HTR-8/SVneo (cell line): Measurements from ENCODE around the gene VPS26B.
"Not testable (repeated sequence)": the region's sequence is repeated elsewhere in the genome, so short reads cannot be mapped to it uniquely, and the experiment has no call there.

Source experiments
- DNase-seq: peaks from one replicate; pipeline ENCODE4 v3.0.0; 2011; ENCODE audit warnings: low spot score, mixed read lengths; ENCODE audit not compliant: insufficient read length
- FAIRE-seq: peaks from 2 replicates; lab custom pipeline; 2011; peaks lifted over from hg19 to GRCh38; lab: Jason Lieb, UNC

The VPS26B gene

DNA sequence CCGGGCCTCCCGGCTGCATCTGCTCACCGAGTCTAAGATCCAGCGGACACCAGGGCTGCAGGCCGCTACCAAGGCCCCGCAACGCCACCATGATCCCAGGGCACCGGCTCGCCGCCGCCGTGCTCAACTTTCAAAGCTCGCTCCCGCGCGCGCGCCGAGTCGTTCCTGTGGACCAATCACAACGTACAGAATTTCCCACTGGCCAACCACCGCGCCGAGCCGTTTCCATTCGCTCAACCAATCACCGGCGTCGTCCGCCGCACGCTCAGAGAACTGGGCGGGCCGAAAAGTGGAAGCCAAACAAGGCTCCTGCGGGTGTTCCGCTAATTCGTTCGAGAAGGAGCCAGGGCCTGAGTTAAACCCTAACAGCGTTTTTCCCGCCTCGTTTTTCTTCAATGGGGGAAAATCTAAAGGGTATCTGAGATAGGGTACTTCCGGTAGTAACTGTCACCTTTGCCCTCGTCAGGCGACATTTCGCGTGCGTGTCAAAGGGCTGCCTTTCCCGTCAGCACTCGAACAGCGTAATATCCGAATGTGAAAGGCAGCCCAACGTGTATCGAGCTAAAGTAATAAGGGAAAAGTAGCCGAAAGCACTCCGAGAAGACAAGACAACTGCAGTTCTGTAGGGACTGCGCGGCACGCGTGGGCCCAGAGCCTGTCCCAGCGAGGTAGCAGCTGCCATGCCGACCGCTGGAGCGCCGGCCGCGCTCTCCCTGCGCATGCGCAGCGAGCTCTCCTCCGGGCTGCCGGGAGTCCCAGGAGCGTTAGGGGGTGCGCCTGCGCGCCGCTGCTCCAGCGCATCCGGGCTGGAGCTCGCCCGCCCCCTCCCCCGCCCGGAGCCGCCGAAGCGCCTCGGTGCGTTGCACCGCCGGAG is at the start of gene VPS26B, which contains the start of gene NCAPD3:
VPS26B (plus strand) TSS at position 836 of the 874 bp plus-strand sequence. CDS start 452 bp downstream, outside the sequence.
NCAPD3 (minus strand) TSS at position 132 of the 874 bp plus-strand sequence; CDS start at position 91, 41 bp downstream.
- DNase-seq (peak; percentile 95), FAIRE-seq (no peak)

DNA sequence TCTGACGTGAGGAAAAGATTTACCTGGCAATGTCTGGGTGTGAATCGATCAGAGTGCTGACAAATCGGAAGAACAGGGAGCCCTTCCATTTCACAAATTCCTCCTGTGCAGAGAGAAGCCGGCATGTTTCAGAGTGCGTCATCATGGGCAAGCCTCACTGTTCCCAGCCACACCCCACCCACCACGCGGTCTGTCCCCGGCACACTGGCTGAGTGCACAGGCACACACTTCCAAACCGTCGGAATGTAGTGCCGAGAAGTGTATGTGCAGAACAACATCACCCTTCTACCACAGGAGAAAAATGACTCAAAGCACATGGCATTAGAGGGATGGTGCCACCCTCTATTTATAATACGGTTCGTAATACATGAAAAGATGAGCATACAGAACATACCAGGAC is 48.2 kb upstream of the VPS26B start:
- FAIRE-seq (no peak), DNase-seq (no peak)

DNA sequence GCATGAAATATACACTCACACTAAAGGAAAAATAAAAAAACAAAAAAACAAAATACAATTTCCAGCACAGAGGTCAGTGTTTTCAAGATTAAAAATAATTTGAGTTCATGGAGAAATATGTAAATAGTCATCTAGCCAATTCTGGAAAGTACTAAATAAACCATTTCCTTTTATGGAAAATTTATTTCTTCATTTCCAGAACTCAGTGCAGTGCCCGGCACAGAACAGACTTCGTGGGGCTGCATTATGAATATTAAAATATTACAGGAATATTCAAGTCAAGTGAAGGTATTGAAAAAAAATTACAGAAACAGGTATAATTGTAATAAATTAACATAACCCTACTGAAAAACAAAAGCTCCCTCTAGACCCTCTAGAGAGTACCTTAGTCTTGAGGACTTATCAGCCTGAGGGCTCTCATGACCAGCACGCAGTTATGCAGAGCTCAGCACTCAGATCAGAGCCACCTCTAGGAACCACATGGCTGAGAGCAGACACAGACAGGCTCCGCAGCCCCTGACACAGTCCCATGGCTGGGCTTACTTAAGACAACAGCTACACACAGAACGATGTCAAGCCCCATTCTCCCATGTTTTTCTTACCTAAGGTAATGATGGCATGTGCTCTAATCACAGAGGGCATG is 46.3 kb upstream of the VPS26B start:
- no peak for FAIRE-seq

DNA sequence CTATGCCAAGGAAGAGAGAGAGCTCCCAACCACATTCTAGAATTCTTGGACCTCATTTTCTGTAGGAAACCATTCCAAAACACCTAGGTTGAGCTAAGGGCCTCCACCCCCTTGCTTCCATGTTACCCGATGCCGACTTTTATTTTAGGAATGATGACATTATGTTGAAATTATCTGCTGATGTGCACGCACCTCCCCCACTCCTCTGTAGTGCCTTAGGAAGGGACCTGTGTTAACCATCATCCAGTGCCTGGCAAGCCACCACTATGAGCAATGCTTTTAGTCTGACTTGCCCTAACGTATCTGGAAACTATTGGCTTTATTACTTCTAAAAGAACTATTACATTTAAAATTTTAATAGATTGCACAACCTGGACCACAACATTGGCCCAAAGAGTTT is 42.8 kb upstream of the VPS26B start:
- DNase-seq, result no peak
- FAIRE-seq, result no peak

More for the DNA sequence above, 46.3 kb upstream of the VPS26B start:
- no peak for DNase-seq

DNA sequence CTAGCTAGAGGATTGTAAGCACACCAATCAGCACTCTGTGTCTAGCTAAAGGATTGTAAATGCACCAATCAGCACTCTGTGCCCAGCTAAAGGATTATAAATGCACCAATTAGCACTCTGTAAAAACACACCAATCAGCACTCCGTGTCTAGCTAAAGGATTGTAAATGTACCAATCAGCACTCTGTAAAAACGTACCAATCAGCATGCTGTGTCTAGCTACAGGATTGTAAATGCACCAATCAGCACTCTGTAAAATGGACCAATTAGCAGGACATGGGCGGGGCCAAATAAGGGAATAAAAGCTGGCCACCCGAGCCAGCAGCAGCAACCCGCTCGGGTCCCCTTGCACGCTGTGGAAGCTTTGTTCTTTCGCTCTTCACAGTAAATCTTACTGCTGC is 36.4 kb upstream of the VPS26B start:
- not testable (repeated sequence) for DNase-seq

DNA sequence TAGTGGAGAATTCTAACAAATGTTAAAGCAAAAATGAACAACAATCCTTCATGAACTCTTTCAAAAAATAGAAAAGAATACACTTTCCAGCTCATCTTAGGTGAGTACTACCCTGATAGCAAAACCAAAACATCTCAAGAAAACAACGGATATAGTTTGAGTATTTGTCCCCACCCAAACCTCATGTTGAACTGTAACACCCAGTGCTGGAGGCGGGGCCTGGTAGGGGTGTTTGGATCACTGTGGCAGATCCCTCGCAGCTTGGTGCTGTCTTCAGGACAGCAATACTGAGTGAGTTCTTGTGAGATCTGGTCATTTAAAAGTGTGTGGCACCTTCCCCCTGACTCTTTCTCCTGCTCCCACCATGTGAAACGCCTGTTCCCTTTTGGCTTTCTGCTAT is 27.7 kb upstream of the VPS26B start:
- DNase-seq (no peak), FAIRE-seq (no peak)

More for the DNA sequence above, 36.4 kb upstream of the VPS26B start:
- not testable (repeated sequence) for FAIRE-seq

DNA sequence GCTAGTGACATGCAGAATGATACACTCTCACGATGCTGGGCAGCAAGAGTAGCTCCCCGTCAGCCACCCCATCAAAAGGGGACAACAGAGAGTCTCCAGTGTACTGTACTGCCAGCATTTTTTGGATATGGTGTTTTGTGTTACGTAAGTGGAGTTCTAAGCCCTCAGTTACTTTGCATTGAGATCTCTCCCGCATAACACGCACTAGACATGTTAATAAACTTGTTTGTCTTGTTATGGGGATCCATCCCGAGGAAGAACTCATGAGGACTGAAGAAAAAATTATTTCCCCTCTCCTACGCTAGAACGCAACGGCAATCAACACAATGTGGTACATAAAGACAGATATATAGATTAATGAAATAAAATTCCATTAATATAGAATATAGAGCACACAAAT is 24.9 kb upstream of the VPS26B start:
- no peak for FAIRE-seq

DNA sequence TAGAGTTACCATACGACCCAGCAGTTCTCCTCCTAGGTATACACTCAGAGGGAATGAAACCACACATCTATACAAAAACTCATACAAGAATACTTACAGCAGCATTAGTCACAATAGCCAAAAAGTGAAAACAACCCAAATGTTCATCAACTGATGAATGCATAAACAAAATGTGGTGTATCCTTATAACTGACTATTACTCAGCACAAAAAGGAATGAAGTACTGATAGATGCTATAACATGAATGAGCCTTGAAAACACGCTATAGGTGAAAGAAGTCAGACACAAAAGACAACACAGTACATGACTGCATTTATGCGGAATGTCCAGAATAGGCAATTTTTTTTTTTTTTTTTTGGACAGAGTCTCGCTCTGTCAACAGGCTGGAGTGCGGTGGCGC is 23.8 kb upstream of the VPS26B start:
- DNase-seq (no peak), FAIRE-seq (no peak)

More for the DNA sequence above, 24.9 kb upstream of the VPS26B start:
- DNase-seq, result no peak

DNA sequence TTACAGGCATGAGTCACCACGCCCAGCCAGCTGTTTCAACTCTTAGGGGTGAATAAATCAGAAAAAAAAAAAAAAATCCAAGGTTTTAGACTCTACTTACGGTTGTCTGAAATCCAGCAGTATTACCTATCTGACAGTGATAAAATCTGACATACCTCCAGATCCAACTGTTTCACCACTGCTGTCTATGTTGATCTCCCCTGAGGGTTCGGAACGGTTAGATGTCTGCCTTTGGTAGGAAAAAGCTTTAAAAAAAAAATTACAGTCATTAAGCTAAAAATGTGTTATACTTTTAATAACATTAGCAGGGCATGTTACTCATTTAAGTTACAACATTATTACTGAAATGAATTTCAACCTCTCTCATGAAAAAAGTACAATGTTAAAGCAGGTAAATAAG is 21.8 kb upstream of the VPS26B start:
- FAIRE-seq, result no peak
- no peak for DNase-seq

DNA sequence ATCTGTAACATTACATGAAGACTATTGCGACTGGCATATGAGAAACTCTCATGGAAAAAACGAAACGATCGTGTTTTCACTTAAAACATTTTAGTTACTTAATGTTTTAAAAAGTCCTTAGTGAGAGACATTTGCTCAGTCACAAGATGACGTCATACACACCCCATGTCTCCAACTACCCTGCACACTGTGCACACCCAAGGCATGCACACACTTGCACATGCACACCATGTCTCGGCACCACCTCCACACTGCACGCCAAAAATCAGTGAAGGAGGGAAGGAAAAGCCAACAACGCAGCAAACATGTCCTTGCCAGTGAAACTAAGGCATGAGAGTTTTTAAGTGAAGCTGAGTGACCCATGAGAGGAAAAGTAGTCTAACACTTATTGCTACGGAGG is 18.7 kb upstream of the VPS26B start:
- DNase-seq (no peak), FAIRE-seq (no peak)

DNA sequence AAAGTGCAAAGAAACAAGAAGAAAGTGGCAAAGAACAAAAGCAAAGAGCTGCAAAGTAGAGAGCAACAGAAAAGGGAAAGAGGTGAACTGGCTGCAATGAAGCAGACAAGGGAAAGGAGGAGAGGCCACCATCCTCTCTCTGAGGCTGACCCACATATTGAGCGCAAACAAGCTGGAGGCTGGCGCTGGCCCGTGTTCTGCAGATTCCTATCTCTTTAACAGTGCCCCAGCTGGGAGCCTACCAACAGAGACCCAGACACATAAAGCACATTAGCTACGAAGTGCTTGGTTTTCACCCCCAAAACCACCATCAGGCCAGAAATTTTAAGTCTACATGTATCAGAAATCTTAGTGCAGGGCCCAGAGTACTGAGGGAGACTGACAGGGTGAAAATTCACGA is 18.3 kb upstream of the VPS26B start:
- no peak for FAIRE-seq
- DNase-seq, result no peak

DNA sequence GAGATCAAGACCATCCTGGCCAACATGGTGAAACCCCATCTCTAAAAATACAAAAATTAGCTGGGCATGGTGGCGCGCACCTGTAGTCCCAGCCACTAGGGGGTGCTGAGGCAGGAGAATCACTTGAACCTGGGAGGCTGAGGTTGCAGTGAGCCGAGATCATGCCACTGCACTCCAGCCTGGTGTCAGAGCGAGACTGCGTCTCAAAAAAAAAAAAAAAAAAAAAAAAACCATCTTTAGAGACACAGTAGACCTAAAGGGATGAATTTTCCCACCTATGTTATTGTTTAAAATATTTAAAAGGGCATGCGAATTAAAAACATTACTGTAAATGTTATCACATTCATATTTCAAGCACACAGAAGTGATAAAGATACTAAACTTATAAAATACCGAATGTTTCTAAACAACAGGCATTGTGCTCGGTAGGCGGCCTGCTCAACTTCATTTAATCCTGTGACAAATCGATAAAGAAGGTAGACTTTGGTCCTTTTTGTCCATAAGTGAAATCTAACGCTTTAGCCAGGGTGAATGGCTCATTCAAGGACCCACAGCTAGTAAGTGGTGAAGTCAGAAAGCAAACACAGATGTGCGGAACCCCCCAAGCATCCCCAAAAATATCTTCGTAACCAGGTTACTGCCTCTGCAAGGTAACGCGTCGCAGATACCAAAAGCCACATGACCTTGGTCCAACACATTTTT is 16.8 kb upstream of the VPS26B start:
- FAIRE-seq (no peak), DNase-seq (no peak)

DNA sequence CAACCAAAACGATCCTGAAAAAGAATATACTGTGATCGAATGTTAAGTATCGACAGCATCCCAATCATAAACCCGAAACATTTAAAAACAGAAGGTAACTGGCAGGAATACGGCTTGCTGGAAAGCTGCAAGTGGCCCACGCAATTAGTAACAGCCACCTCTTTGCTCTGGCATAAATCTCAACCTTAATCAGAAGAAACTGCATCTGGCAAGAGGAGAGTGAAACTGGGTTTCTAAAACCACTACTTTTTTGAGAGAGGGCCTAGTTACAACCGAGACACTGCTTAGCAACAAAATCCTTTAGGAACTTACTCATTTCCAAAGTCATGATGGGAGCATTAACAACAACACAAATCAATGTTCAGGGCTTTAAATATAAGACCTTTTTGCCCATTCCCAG is 8.6 kb upstream of the VPS26B start:
- FAIRE-seq (no peak), DNase-seq (no peak)

DNA sequence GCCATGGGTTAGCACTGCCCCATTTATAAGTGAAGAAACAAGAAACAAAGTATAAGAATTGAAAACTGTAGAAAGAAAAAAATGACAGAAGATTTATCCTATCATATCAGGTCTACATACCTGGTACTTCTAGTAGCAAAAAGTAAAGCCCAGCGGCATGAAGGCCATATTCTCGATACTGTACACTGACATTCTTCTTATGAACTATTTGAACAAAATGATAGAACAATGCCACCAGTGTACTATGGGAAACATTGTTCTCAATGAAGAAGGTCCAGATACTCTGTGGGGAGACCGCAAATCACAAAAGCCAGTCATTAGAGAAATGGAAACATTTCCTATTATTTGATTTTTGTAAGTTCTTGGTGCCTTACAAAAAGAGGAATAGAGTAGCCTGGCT is 7.7 kb upstream of the VPS26B start:
- DNase-seq (no peak), FAIRE-seq (no peak)

DNA sequence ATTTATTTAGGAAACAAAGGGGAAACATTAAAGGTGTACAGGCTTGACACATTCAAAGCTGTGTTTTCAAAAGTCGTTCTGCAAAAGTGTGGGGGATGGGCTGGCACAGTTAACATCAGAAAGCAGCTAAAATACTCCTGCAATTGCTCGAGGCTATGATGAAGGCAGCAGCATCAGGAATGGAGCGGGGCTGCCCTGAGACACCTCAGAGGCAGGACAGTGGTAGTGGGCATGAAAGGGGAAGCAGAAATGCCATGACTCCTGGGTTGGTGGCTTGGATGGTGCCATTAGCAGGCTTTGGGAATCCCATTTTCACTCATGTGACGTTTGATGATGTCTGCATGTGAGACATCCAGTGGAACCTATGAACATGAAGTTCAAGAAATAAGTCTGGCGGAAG is 1.4 kb upstream of the VPS26B start:
- DNase-seq (no peak), FAIRE-seq (no peak)

DNA sequence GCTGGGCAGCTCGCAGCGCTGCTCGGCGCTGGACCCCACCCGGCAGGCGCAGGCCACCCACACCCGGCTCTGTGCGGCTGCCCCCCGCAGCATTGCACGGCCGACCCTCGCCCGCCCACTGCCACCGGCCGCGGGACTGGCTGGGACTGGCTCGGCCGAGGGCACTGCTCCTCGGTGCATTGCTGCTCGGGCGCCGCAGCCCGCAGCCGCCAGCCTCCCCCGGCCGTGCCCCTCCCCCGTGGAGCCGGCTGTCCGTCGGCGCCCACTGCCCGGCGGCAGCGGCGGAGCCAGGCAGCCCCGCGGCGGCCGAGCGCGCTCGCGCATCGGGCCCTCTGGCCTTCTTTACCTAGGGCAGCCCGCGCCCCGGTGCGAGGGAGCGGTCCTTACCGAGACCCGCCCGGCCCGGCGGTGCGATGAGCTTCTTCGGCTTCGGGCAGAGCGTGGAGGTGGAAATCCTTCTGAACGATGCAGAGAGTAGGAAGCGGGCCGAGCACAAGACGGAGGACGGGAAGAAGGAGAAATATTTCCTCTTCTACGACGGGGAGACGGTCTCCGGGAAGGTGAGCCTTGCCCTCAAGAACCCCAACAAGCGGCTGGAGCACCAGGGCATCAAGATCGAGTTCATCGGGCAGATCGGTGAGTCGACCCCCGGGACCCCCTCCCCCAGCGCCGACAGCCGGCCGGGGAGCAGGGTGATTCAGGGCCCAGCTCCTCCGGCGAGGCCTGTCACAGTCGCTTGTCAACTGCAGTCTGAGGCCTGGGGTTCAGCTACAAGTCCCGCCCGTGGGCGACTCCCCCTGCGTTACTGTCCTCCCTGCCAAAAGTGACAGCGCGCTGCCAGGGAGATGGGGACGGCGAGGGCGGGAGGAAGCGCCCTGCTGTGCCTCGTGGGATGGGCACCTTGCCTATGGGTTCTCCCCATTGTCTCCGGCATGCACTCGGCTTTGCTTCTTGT is 516 bp downstream of the VPS26B start:
- DNase-seq, result peak; percentile 17
- FAIRE-seq, result no peak

DNA sequence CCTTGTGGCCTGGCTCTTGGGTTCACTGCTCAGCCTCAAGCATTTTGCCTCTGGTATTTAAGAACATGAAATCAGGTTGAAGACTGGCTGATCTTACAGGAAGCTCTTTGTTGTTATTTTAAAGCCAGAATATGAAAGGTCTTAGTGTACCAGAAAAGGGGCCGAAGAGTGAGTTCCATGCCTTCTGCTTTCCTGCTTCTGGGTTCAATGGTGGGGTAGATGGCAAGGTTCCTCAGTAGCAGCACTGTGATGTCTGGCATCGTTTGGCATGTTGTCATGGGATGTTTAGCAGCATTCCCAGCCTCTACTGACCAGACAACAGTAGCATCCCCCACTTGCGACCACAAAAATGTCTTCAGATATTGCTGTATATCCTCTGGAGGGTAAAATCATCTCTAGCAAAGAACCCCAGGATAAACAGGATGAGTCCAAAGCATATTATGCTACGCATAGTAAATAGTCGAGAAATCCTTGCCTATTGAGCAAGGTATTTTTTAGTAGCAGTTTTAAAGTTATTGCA is 2.4 kb downstream of the VPS26B start:
- DNase-seq, result no peak
- FAIRE-seq, result no peak

DNA sequence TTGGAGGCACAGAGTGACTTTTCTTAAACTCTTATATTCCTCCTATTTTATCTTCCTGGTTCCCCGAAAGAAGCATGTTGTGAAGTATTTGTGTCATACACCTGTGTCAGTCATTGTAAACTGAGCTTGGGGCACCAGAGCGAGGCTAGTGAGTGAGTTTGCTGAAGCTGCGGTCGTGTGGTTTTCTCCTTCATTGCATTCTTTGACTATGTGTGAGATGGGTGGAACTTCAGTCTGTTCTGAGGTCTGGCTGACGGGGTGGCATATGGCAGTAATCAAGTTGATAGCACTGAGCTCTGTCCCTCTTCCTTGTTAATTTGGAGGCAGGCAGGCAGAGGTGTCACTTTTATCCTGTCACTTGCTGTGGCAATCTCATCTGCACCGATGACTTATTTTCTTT is 4.2 kb downstream of the VPS26B start:
- no peak for DNase-seq
- FAIRE-seq, result no peak

DNA sequence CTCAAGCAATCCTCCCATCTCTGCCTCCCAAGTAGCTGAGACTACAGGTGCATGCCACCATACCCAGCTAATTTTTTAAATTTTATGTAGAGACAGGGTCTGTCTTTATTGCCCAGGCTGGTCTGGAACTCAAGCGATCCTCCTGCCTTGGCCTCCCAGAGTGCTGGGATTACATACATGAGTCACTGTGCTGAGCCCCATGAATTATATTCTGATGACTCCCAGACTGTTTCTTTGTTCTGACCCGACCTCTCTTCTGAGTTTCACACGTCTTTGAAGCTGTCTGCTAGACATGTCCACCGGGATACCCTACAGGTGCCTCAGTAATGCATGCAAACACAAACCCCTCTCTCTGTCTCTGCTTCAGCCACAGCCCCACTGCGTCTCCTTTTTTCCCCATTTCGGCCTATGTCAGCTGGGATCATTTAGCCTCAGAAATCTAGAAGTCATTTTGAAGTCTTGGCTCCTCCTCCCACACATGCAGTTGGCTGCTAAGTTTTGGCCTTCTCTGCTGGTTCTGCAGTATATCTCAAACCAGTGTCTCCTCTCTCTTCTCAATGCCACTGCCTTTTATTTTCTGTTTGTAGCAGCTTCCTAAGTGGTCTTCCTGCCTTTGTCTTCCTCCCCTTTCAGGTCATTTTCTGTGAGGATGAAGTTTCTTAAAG is 4.8 kb downstream of the VPS26B start:
- no peak for DNase-seq
- FAIRE-seq, result no peak
